ENCODE measurements around the gene OR5D18. TPM values are rescaled to one million over a fixed set of nuclear protein-coding genes. Genes with fewer than 3 reads are reported as not detected.
"Not testable (repeated sequence)": the region's sequence is repeated elsewhere in the genome, so short reads cannot be mapped to it uniquely, and the experiment has no call there.

Gene OR5D18
- not detected for polyA plus RNA-seq

GRCh38 chr11:55819330-55819729, at the start of gene OR5D18:
Gene OR5D18 (plus strand): TSS chr11:55819630. CDS start chr11:55819630, 0 bp downstream.
- H3K27me3 Mint-ChIP-seq (ENCODE audit: low read depth in 3 of 3): peaks cover 0 to 2% (median 1%) of the 10 kb centered on the region in 3 donors
- no peak within 1 kb of the TSS for H3K4me3 Mint-ChIP-seq
- H3K27ac Mint-ChIP-seq: no peak within 1 kb of the TSS

GRCh38 chr11:55773138-55773537, 46.3 kb upstream of the OR5D18 start, which contains the start of gene OR5D13:
Gene OR5D13 (plus strand): TSS chr11:55773438. CDS start chr11:55773438, 0 bp downstream.
- no peak within 1 kb of the TSS for H3K27ac Mint-ChIP-seq
- H3K27me3 Mint-ChIP-seq (ENCODE audit: low read depth in 3 of 3): peaks cover 0 to 4% (median 1%) of the 10 kb centered on the region in 3 donors
- peaks cover 12 to 54% (median 36%) of the 10 kb centered on the region in 6 donors for H3K9me3 Mint-ChIP-seq
- H3K4me1 Mint-ChIP-seq: no peaks in the 10 kb centered on the region
- H3K4me3 Mint-ChIP-seq: no peak within 1 kb of the TSS
- no peaks in the 10 kb centered on the region for H3K36me3 Mint-ChIP-seq
- no peak for DNase-seq

More at GRCh38 chr11:55819330-55819729, at the start of gene OR5D18:
- DNase-seq: no peak
- Mint-ChIP-seq H3K36me3 (no peaks in the 10 kb centered on the region), H3K4me1 (no peaks in the 10 kb centered on the region), H3K9me3 (peaks cover 19 to 54% (median 35%) of the 10 kb centered on the region in 6 donors)

DNA sequence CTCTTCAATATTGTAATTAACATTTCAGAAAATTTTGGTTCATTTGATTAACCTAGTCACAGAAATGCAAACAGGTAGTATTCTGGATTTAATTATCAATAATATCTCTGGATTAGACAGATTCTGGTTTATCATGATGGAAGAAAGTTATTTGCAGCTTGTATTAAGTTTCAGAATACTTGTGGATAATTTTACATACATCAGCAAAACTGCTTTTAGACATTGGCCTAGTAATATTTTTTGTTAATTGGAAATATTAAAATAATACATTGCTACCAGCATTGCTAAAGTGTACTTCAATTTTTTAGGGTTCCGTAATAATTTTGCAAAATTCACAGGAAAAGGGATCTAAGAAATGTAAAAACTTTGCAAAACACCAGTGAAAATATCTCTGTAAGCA, 27.8 kb upstream of the OR5D18 start:
- Mint-ChIP-seq H3K4me3 (no peak overlapping the region), H3K27ac (no peak overlapping the region), H3K36me3 (peaks cover 0 to 5% (median 0%) of the 10 kb centered on the region in 3 donors), H3K4me1 (no peaks in the 10 kb centered on the region), H3K9me3 (peaks cover 8 to 46% (median 26%) of the 10 kb centered on the region in 6 donors), H3K27me3 (ENCODE audit: low read depth in 3 of 3) (peaks cover 0 to 3% (median 0%) of the 10 kb centered on the region in 3 donors)
- no peak for DNase-seq

GRCh38 chr11:55793321-55793720, 26.1 kb upstream of the OR5D18 start:
- peaks cover 0 to 5% (median 0%) of the 10 kb centered on the region in 3 donors for H3K36me3 Mint-ChIP-seq
- DNase-seq: no peak
- H3K27ac Mint-ChIP-seq: no peak overlapping the region
- H3K4me1 Mint-ChIP-seq: no peaks in the 10 kb centered on the region
- peaks cover 0 to 3% (median 0%) of the 10 kb centered on the region in 3 donors for H3K27me3 Mint-ChIP-seq (ENCODE audit: low read depth in 3 of 3)
- H3K9me3 Mint-ChIP-seq: peaks cover 4 to 37% (median 21%) of the 10 kb centered on the region in 6 donors
- H3K4me3 Mint-ChIP-seq: no peak overlapping the region

- H3K4me1 Mint-ChIP-seq: no peaks in the 10 kb centered on the region
- no peak within 1 kb of the TSS for H3K4me3 Mint-ChIP-seq
- H3K27me3 Mint-ChIP-seq (ENCODE audit: low read depth in 3 of 3): peaks cover 0 to 3% (median 3%) of the 10 kb centered on the region in 3 donors
- no peak within 1 kb of the TSS for H3K27ac Mint-ChIP-seq
- no peak for DNase-seq
- H3K9me3 Mint-ChIP-seq: peaks cover 4 to 49% (median 31%) of the 10 kb centered on the region in 6 donors
- H3K36me3 Mint-ChIP-seq: peaks cover 0 to 8% (median 0%) of the 10 kb centered on the region in 3 donors
Measured at GRCh38 chr11:55795256-55795655, 24.2 kb upstream of the OR5D18 start, which contains the start of gene OR5D14. Gene OR5D14 (plus strand): TSS chr11:55795556. CDS start chr11:55795556, 0 bp downstream.

DNA sequence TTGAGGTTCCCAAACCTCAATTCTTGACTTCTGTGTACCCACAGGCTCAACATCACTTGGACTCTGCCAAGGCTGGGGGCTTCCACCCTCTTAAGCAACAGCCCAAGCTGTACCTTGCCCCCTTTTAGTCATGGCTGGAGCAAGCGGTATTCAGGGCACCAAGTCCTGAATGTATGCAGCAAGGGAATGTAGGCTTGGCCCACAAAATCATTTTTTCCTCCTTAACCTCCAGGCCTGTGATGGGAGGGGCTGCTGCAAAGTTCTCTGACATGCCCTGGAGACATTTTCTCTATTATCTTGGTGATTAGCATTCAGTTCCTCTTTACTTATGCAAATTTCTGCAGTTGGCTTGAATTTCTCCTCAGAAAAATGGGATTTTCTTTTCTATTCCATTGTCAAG, 13.2 kb upstream of the OR5D18 start:
- Mint-ChIP-seq H3K4me1 (no peaks in the 10 kb centered on the region), H3K27me3 (ENCODE audit: low read depth in 3 of 3) (peaks cover 0 to 2% (median 2%) of the 10 kb centered on the region in 3 donors), H3K27ac (no peak overlapping the region), H3K36me3 (peaks cover 0 to 8% (median 0%) of the 10 kb centered on the region in 3 donors), H3K9me3 (peaks cover 26 to 64% (median 45%) of the 10 kb centered on the region in 6 donors), H3K4me3 (no peak overlapping the region)
- no peak for DNase-seq

DNA sequence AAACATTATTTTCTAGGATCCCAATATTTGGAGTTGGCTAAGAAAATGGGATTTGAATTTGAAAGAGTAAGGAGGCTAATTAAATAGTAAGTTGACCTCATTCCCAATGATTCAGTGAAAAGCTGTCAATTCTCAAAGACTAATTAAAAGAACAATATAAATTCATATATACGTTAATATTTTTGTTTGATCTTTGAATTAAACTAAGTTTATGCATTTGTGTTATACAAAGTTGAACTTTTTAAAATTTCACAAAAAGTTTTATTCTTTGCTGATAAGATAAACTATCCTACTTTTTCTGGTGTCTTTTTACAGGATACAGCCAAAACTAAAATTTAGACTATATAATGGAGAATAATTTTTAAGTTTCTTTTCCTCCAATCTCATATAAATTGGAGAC, 8.4 kb upstream of the OR5D18 start, which contains the start of gene OR5L1:
TSS of gene OR5L1 (plus strand) at position 301 of the 400 bp plus-strand sequence. CDS start 100 bp downstream, outside the sequence.
- DNase-seq: no peak
- H3K36me3 Mint-ChIP-seq: peaks cover 0 to 4% (median 0%) of the 10 kb centered on the region in 3 donors
- H3K4me3 Mint-ChIP-seq: no peak within 1 kb of the TSS
- H3K9me3 Mint-ChIP-seq: peaks cover 22 to 62% (median 40%) of the 10 kb centered on the region in 6 donors
- no peak within 1 kb of the TSS for H3K27ac Mint-ChIP-seq
- H3K4me1 Mint-ChIP-seq: no peaks in the 10 kb centered on the region
- H3K27me3 Mint-ChIP-seq (ENCODE audit: low read depth in 3 of 3): no peaks in the 10 kb centered on the region

- Mint-ChIP-seq H3K27ac (no peak within 1 kb of the TSS), H3K4me3 (no peak within 1 kb of the TSS), H3K4me1 (no peaks in the 10 kb centered on the region), H3K9me3 (peaks cover 2 to 45% (median 19%) of the 10 kb centered on the region in 6 donors), H3K36me3 (no peaks in the 10 kb centered on the region), H3K27me3 (ENCODE audit: low read depth in 3 of 3) (peaks cover 0 to 3% (median 2%) of the 10 kb centered on the region in 3 donors)
- no peak for DNase-seq
Measured at GRCh38 chr11:55826919-55827318, 7.5 kb downstream of the OR5D18 start, which contains the start of gene OR5L2. Gene OR5L2 (plus strand): TSS chr11:55827219. CDS start chr11:55827219, 0 bp downstream.

DNA sequence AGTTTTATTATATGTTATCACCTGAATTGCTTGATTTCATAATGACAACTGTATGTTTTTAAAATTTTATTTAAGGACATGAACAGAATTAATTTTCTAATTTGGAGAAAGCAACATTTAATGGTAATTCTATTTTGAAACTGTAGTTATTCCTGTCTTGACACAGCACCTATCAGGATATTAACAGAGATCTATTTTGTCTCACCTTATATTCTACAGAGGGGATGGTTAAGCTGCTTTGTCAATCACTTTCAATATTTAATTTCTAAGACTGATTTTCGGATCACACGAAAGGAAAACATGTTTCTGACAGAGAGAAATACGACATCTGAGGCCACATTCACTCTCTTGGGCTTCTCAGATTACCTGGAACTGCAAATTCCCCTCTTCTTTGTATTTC, 19.0 kb downstream of the OR5D18 start, which contains the start of gene OR5D16:
TSS of gene OR5D16 (plus strand) at position 301 of the 400 bp plus-strand sequence. CDS start at position 301, 0 bp downstream.
- Mint-ChIP-seq H3K27me3 (ENCODE audit: low read depth in 3 of 3) (no peaks in the 10 kb centered on the region), H3K4me1 (no peaks in the 10 kb centered on the region), H3K4me3 (no peak within 1 kb of the TSS), H3K36me3 (no peaks in the 10 kb centered on the region), H3K9me3 (peaks cover 17 to 35% (median 27%) of the 10 kb centered on the region in 6 donors), H3K27ac (no peak within 1 kb of the TSS)
- no peak for DNase-seq

DNA sequence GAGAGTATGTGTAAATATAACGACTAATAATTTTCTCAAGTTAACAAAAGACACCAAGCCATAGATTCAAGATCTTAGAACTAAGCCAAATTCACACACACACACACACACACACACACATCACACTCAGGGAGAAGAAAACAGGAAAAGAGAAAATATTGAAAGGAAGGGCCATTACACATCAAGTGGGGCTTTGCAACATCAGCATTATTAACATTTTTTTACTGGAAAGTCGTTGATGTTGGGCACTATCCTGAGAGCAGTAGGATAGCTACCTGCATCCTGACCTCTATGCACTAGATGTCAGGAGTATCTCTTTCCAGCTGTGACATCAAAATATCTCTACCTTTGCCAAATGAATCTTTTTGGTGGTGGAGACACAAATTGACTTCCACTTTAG, 28.0 kb downstream of the OR5D18 start:
- H3K27me3 Mint-ChIP-seq (ENCODE audit: low read depth in 3 of 3): peaks cover 0 to 1% (median 0%) of the 10 kb centered on the region in 3 donors
- H3K27ac Mint-ChIP-seq: no peak overlapping the region
- H3K4me1 Mint-ChIP-seq: no peaks in the 10 kb centered on the region
- no peak overlapping the region for H3K4me3 Mint-ChIP-seq
- peaks cover 14 to 50% (median 24%) of the 10 kb centered on the region in 6 donors for H3K9me3 Mint-ChIP-seq
- H3K36me3 Mint-ChIP-seq: no peaks in the 10 kb centered on the region
- no peak for DNase-seq

GRCh38 chr11:55849037-55849436, 29.6 kb downstream of the OR5D18 start:
- Mint-ChIP-seq H3K4me1 (no peaks in the 10 kb centered on the region), H3K27me3 (ENCODE audit: low read depth in 3 of 3) (peaks cover 0 to 1% (median 0%) of the 10 kb centered on the region in 3 donors)

DNA sequence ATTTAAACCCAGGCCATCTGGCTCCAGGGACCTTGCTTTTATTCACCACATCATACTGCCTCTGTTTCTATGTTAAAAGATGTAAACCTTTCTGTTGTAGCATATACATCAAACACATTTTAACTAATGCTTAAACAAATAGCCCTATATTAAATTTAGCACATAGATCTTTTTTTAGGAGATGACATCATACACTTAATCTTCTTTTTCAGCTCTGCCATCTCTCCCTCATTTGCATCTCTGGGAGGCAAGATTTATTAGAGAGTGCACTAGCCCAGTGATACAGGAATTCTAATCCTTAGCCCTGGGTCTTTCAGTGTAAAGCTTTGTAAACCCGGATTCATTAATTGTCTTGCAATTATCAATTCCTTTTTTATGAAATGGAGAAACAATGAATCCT, 32.7 kb downstream of the OR5D18 start:
- Mint-ChIP-seq H3K27ac (no peak overlapping the region), H3K4me3 (no peak overlapping the region), H3K4me1 (no peaks in the 10 kb centered on the region), H3K9me3 (peaks cover 18 to 49% (median 26%) of the 10 kb centered on the region in 6 donors), H3K27me3 (ENCODE audit: low read depth in 3 of 3) (peaks cover 0 to 1% (median 0%) of the 10 kb centered on the region in 3 donors), H3K36me3 (no peaks in the 10 kb centered on the region)
- no peak for DNase-seq

More at GRCh38 chr11:55849037-55849436, 29.6 kb downstream of the OR5D18 start:
- no peak overlapping the region for H3K4me3 Mint-ChIP-seq
- DNase-seq: no peak
- no peaks in the 10 kb centered on the region for H3K36me3 Mint-ChIP-seq
- peaks cover 21 to 56% (median 29%) of the 10 kb centered on the region in 6 donors for H3K9me3 Mint-ChIP-seq
- H3K27ac Mint-ChIP-seq: no peak overlapping the region

DNA sequence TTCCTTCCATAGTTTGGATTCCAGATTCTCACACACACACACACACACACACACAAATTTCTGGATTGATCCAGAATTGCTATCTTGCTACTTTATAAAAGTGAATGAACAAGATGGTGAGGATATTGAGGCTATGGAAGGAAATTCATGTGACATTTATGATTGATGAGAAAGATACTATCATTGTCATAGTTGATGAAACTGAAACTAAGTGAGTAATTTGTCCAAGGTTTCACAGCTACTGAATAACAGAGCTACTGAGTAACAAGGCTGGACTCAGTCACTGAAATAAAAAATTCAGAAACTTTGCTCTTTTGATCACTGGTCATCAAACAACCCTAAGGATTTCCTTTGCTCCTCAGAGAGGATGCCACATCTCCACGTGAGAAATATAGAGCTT, 35.3 kb downstream of the OR5D18 start:
- no peak for DNase-seq
- no peaks in the 10 kb centered on the region for H3K4me1 Mint-ChIP-seq
- H3K4me3 Mint-ChIP-seq: no peak overlapping the region
- peaks cover 16 to 62% (median 28%) of the 10 kb centered on the region in 6 donors for H3K9me3 Mint-ChIP-seq
- H3K27ac Mint-ChIP-seq: no peak overlapping the region
- no peaks in the 10 kb centered on the region for H3K27me3 Mint-ChIP-seq (ENCODE audit: low read depth in 3 of 3)
- no peaks in the 10 kb centered on the region for H3K36me3 Mint-ChIP-seq

- peaks cover 16 to 38% (median 28%) of the 10 kb centered on the region in 6 donors for H3K9me3 Mint-ChIP-seq
- H3K4me1 Mint-ChIP-seq; H3K27ac Mint-ChIP-seq; H3K36me3 Mint-ChIP-seq; DNase-seq; H3K27me3 Mint-ChIP-seq (ENCODE audit: low read depth in 3 of 3); H3K4me3 Mint-ChIP-seq: not testable (repeated sequence)
Measured at GRCh38 chr11:55867354-55867753, 47.9 kb downstream of the OR5D18 start.
